GM23338 (cell line): ENCODE measurements around the gene CCDC152. TPM values are rescaled to one million over a fixed set of nuclear protein-coding genes. Genes with fewer than 3 reads are reported as not detected.

ENCODE experiments used
- ATAC-seq: fragments of 200-7000 bp; cut with Tn5 transposase; 3 replicates; pipeline ENCODE4 v1.9.1; 2020
- DNase-seq: peaks from one replicate; pipeline ENCODE4 v3.0.0-alpha.2; 2015; ENCODE audit warnings: low spot score
- H2AFZ ChIP-seq: fragments of 200-600 bp; sonication (generic); 2 replicates; pipeline ENCODE4 v1.8.0; 2016; ENCODE audit warnings: antibody characterized with exemption, mild to moderate bottlenecking, moderate library complexity
- H3F3A ChIP-seq: fragments of 200-600 bp; sonication (generic); replicated peaks from 2 replicates; pipeline ENCODE4 v1.8.0; 2017; ENCODE audit warnings: antibody characterized with exemption, mixed run types, low read depth
- H3K27ac ChIP-seq: fragments of 200-600 bp; sonication (generic); 2 replicates; pipeline ENCODE4 v1.6.1; 2016; ENCODE audit warnings: low read depth
- H3K27me3 ChIP-seq: fragments of 200-600 bp; sonication (generic); 2 replicates; pipeline ENCODE4 v1.8.0; 2016; ENCODE audit warnings: mild to moderate bottlenecking, mixed run types, moderate library complexity; ENCODE audit not compliant: insufficient read depth
- H3K36me3 ChIP-seq: fragments of 200-600 bp; sonication (generic); 2 replicates; pipeline ENCODE4 v1.8.0; 2016; ENCODE audit warnings: mild to moderate bottlenecking; ENCODE audit not compliant: insufficient read depth
- H3K4me1 ChIP-seq: fragments of 200-600 bp; sonication (generic); 2 replicates; pipeline ENCODE4 v1.8.0; 2016; ENCODE audit warnings: mild to moderate bottlenecking, moderate library complexity; ENCODE audit not compliant: insufficient read depth
- H3K4me2 ChIP-seq: fragments of 200-600 bp; sonication (generic); 2 replicates; pipeline ENCODE4 v1.7.1; 2017; ENCODE audit warnings: mixed run types
- H3K4me3 ChIP-seq: fragments of 200-600 bp; sonication (generic); 2 replicates; pipeline ENCODE4 v1.6.1; 2016; ENCODE audit warnings: mixed run types
- H3K79me2 ChIP-seq: fragments of 200-600 bp; sonication (generic); replicated peaks from 2 replicates; pipeline ENCODE4 v1.8.0; 2017; ENCODE audit warnings: mild to moderate bottlenecking; ENCODE audit not compliant: insufficient read depth
- H3K9me2 ChIP-seq: fragments of 200-600 bp; sonication (generic); 2 replicates; pipeline ENCODE4 v1.8.0; 2017; ENCODE audit not compliant: insufficient read depth
- H4K20me1 ChIP-seq: fragments of 200-600 bp; sonication (generic); replicated peaks from 2 replicates; pipeline ENCODE4 v1.8.0; 2017; ENCODE audit warnings: mild to moderate bottlenecking; ENCODE audit not compliant: insufficient read depth
- H3K27ac Mint-ChIP-seq: 2 replicates; pipeline ENCODE4 v1.8.0; 2020; ENCODE audit warnings: inconsistent platforms, mild to moderate bottlenecking, moderate library complexity, mixed read lengths
- H3K27me3 Mint-ChIP-seq: 3 replicates; pipeline ENCODE4 v1.8.0; 2022; ENCODE audit warnings: low read depth, mild to moderate bottlenecking, moderate library complexity, mixed read lengths, inconsistent platforms; ENCODE audit not compliant: insufficient read depth, poor library complexity
- H3K36me3 Mint-ChIP-seq: 3 replicates; pipeline ENCODE4 v1.8.0; 2021; ENCODE audit warnings: low read depth, mild to moderate bottlenecking, inconsistent platforms, moderate library complexity, mixed read lengths
- H3K4me1 Mint-ChIP-seq: 3 replicates; pipeline ENCODE4 v1.8.0; 2020; ENCODE audit warnings: mild to moderate bottlenecking, inconsistent platforms, mixed read lengths
- H3K4me3 Mint-ChIP-seq: 3 replicates; pipeline ENCODE4 v1.8.0; 2021; ENCODE audit warnings: moderate library complexity, mild to moderate bottlenecking, inconsistent platforms, mixed read lengths
- H3K9me3 Mint-ChIP-seq: 3 replicates; pipeline ENCODE4 v1.8.0; 2020; ENCODE audit warnings: moderate library complexity, mild to moderate bottlenecking, inconsistent platforms, mixed read lengths
- CREB1 ChIP-seq: fragments of 250-450 bp; sonication (Bioruptor Pico); IDR thresholded peaks from 2 replicates; pipeline ENCODE4 v1.5.0; 2020; ENCODE audit warnings: low read depth, mild to moderate bottlenecking, moderate library complexity
- EZH2 ChIP-seq: fragments of 200-600 bp; sonication (generic); IDR thresholded peaks from one replicate; pipeline ENCODE4 v1.8.0; 2017; ENCODE audit warnings: antibody characterized with exemption, mild to moderate bottlenecking, low read depth; ENCODE audit not compliant: unreplicated experiment
- EZH2phosphoT487 ChIP-seq: fragments of 200-600 bp; sonication (generic); IDR thresholded peaks from one replicate; pipeline ENCODE4 v1.8.1; 2018; ENCODE audit warnings: antibody characterized with exemption; ENCODE audit not compliant: unreplicated experiment
- JUNB ChIP-seq: IDR thresholded peaks from one replicate; pipeline ENCODE4 v1.6.1; 2016; ENCODE audit warnings: antibody characterized with exemption; ENCODE audit not compliant: unreplicated experiment
- NANOG ChIP-seq: IDR thresholded peaks from 2 replicates; pipeline ENCODE4 v1.6.1; 2016; ENCODE audit warnings: antibody characterized with exemption, borderline replicate concordance
- POLR2AphosphoS5 ChIP-seq: IDR thresholded peaks from 2 replicates; pipeline ENCODE4 v1.6.1; 2016; ENCODE audit warnings: antibody characterized with exemption, low read depth
- STAT1 ChIP-seq: IDR thresholded peaks from one replicate; pipeline ENCODE4 v1.6.1; 2016; ENCODE audit warnings: antibody characterized with exemption; ENCODE audit not compliant: unreplicated experiment
- ZNF114 ChIP-seq: fragments of 250-450 bp; sonication (Bioruptor Pico); IDR thresholded peaks from 2 replicates; pipeline ENCODE4 v1.5.0; 2020; ENCODE audit warnings: mild to moderate bottlenecking, moderate library complexity
- ZNF331 ChIP-seq: fragments of 250-450 bp; sonication (Bioruptor Pico); IDR thresholded peaks from 2 replicates; pipeline ENCODE4 v1.5.0; 2020; ENCODE audit warnings: low read depth, mild to moderate bottlenecking, moderate library complexity
- polyA plus RNA-seq: library from polyadenylated mRNA; unstranded; fragments of >200 nt; fragmentation: Nextera tagmentation; extraction: Ambion mirVana; gene quantifications from 2 replicates; pipeline ENCODE4 v1.2.1, GENCODE V29; 2016
- total RNA-seq: library from RNA; depleted of rRNA; stranded (reverse); fragments of >200 nt; shearing (Covaris generic); gene quantifications from 2 replicates; pipeline ENCODE4 v1.2.3, GENCODE V29; 2014
- TF ChIP-seq, protein P1 (sequence below), 2 experiments: fragments of 200-600 bp in 1 of 2; sonication (generic) in 1 of 2; conservative IDR thresholded peaks; 2 replicates each; pipeline versions ENCODE4 v1.5.1 to v1.6.1; 2016 to 2017; ENCODE audit warnings: antibody characterized with exemption in 2 of 2, low read depth in 2 of 2, mild to moderate bottlenecking in 2 of 2, moderate library complexity in 1 of 2
- TF ChIP-seq, protein P2 (sequence below): IDR thresholded peaks from 2 replicates; pipeline ENCODE4 v1.6.1; 2016; ENCODE audit warnings: antibody characterized with exemption
- TF ChIP-seq, protein P3 (sequence below): fragments of 250-450 bp; sonication (Bioruptor Pico); IDR thresholded peaks from 2 replicates; pipeline ENCODE4 v1.5.0; 2020; ENCODE audit warnings: mild to moderate bottlenecking, moderate library complexity

The CCDC152 gene
- total and polyA plus RNA-seq, 2 experiments from 2014 or later: 16.2 to 75.9 TPM

DNA sequence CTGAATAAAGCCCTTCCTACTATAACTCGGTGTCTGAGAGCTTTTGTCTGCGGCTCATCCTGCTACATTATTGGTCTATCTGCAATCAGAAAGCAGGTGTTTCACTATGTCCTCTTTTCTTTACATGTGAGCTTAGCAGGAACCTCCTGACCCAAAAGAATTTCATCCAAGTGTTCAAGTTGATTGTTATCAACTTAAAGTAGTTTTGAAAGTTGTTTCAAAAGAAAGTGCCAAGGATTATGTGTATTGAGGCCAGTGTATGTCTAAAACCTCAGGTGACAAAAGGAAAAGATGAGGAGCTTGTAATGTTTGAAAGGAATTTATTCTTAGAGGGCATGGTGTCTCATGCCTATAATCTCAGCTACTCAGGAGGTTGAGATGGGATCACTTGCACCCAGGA, 63.1 kb downstream of the CCDC152 start:
- Histone ChIP-seq H3K27me3 (no peaks in the 10 kb centered on the region), H2AFZ (no peak overlapping the region), H3K4me1 (peaks cover 5% of the 10 kb centered on the region), H3K36me3 (no peaks in the 10 kb centered on the region), H3K4me3 (no peak overlapping the region), H3K4me2 (no peak overlapping the region), H3F3A (no peaks in the 10 kb centered on the region), H3K79me2 (no peaks in the 10 kb centered on the region), H4K20me1 (no peaks in the 10 kb centered on the region), H3K9me2 (no peaks in the 10 kb centered on the region), H3K27ac (no peak overlapping the region)
- ATAC-seq (no peak), DNase-seq (no peak)
- no peak overlapping the region for H3K4me3 Mint-ChIP-seq
- TF ChIP-seq POLR2AphosphoS5: no peak
- TF ChIP-seq ZNF114 (CRISPR knock-in tag): no peak
- TF ChIP-seq, protein P1, sequence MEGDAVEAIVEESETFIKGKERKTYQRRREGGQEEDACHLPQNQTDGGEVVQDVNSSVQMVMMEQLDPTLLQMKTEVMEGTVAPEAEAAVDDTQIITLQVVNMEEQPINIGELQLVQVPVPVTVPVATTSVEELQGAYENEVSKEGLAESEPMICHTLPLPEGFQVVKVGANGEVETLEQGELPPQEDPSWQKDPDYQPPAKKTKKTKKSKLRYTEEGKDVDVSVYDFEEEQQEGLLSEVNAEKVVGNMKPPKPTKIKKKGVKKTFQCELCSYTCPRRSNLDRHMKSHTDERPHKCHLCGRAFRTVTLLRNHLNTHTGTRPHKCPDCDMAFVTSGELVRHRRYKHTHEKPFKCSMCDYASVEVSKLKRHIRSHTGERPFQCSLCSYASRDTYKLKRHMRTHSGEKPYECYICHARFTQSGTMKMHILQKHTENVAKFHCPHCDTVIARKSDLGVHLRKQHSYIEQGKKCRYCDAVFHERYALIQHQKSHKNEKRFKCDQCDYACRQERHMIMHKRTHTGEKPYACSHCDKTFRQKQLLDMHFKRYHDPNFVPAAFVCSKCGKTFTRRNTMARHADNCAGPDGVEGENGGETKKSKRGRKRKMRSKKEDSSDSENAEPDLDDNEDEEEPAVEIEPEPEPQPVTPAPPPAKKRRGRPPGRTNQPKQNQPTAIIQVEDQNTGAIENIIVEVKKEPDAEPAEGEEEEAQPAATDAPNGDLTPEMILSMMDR (conservative IDR thresholded peaks at IDR 0.05; ENCODE audit: low read depth in 2 of 2): no peak
- H3K4me1 Mint-ChIP-seq: peaks cover 15% of the 10 kb centered on the region
- no peaks in the 10 kb centered on the region for H3K36me3 Mint-ChIP-seq
- no peaks in the 10 kb centered on the region for H3K9me3 Mint-ChIP-seq
- no peaks in the 10 kb centered on the region for H3K27me3 Mint-ChIP-seq
- no peak overlapping the region for H3K27ac Mint-ChIP-seq

DNA sequence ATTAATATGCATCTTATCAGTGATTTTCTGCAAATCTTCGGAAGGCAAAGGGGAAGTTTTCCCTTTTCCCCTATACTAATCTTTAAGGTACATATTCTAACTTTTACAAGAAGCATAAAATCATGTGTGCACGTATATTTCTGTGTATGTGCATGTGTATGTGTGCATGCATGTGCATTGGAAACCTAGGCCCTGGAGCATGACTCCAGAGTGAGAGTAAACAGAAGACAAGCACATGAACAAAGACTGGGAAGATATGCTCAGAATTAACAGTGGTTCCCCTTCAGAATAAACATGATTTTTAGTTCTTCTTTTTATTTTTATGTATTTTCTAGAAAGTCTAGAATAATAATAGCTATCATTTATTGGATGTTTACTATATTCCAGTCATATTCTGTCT, 65.9 kb downstream of the CCDC152 start:
- no peaks in the 10 kb centered on the region for H3K36me3 Mint-ChIP-seq
- no peaks in the 10 kb centered on the region for H3K4me1 ChIP-seq
- no peaks in the 10 kb centered on the region; the same call in 2 of the 3 replicates for H3K4me1 Mint-ChIP-seq
- no peak overlapping the region for H3K27ac ChIP-seq
- no peak overlapping the region for H3K4me3 ChIP-seq
- H3K4me2 ChIP-seq: no peak overlapping the region
- H3K9me2 ChIP-seq: no peaks in the 10 kb centered on the region
- no peak overlapping the region for H3K4me3 Mint-ChIP-seq
- no peak overlapping the region for H2AFZ ChIP-seq
- H3K27me3 Mint-ChIP-seq: peaks cover 2% of the 10 kb centered on the region
- no peaks in the 10 kb centered on the region for H3K36me3 ChIP-seq
- H3K27ac Mint-ChIP-seq: no peak overlapping the region
- ATAC-seq (no peak), DNase-seq (no peak)
- H3K9me3 Mint-ChIP-seq: no peaks in the 10 kb centered on the region
- no peaks in the 10 kb centered on the region for H3F3A ChIP-seq
- H4K20me1 ChIP-seq: no peaks in the 10 kb centered on the region
- H3K27me3 ChIP-seq: no peaks in the 10 kb centered on the region
- H3K79me2 ChIP-seq: no peaks in the 10 kb centered on the region
- TF ChIP-seq EZH2 (no peak), JUNB (no peak), CREB1 (no peak), EZH2phosphoT487 (no peak), NANOG (no peak), ZNF331 (CRISPR knock-in tag) (no peak), STAT1 (no peak), ZNF114 (CRISPR knock-in tag) (no peak)
- TF ChIP-seq, protein P2, sequence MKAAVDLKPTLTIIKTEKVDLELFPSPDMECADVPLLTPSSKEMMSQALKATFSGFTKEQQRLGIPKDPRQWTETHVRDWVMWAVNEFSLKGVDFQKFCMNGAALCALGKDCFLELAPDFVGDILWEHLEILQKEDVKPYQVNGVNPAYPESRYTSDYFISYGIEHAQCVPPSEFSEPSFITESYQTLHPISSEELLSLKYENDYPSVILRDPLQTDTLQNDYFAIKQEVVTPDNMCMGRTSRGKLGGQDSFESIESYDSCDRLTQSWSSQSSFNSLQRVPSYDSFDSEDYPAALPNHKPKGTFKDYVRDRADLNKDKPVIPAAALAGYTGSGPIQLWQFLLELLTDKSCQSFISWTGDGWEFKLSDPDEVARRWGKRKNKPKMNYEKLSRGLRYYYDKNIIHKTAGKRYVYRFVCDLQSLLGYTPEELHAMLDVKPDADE: no peak
- TF ChIP-seq, protein P1 (conservative IDR thresholded peaks at IDR 0.05; ENCODE audit: low read depth in 2 of 2): no peak
- TF ChIP-seq, protein P3, sequence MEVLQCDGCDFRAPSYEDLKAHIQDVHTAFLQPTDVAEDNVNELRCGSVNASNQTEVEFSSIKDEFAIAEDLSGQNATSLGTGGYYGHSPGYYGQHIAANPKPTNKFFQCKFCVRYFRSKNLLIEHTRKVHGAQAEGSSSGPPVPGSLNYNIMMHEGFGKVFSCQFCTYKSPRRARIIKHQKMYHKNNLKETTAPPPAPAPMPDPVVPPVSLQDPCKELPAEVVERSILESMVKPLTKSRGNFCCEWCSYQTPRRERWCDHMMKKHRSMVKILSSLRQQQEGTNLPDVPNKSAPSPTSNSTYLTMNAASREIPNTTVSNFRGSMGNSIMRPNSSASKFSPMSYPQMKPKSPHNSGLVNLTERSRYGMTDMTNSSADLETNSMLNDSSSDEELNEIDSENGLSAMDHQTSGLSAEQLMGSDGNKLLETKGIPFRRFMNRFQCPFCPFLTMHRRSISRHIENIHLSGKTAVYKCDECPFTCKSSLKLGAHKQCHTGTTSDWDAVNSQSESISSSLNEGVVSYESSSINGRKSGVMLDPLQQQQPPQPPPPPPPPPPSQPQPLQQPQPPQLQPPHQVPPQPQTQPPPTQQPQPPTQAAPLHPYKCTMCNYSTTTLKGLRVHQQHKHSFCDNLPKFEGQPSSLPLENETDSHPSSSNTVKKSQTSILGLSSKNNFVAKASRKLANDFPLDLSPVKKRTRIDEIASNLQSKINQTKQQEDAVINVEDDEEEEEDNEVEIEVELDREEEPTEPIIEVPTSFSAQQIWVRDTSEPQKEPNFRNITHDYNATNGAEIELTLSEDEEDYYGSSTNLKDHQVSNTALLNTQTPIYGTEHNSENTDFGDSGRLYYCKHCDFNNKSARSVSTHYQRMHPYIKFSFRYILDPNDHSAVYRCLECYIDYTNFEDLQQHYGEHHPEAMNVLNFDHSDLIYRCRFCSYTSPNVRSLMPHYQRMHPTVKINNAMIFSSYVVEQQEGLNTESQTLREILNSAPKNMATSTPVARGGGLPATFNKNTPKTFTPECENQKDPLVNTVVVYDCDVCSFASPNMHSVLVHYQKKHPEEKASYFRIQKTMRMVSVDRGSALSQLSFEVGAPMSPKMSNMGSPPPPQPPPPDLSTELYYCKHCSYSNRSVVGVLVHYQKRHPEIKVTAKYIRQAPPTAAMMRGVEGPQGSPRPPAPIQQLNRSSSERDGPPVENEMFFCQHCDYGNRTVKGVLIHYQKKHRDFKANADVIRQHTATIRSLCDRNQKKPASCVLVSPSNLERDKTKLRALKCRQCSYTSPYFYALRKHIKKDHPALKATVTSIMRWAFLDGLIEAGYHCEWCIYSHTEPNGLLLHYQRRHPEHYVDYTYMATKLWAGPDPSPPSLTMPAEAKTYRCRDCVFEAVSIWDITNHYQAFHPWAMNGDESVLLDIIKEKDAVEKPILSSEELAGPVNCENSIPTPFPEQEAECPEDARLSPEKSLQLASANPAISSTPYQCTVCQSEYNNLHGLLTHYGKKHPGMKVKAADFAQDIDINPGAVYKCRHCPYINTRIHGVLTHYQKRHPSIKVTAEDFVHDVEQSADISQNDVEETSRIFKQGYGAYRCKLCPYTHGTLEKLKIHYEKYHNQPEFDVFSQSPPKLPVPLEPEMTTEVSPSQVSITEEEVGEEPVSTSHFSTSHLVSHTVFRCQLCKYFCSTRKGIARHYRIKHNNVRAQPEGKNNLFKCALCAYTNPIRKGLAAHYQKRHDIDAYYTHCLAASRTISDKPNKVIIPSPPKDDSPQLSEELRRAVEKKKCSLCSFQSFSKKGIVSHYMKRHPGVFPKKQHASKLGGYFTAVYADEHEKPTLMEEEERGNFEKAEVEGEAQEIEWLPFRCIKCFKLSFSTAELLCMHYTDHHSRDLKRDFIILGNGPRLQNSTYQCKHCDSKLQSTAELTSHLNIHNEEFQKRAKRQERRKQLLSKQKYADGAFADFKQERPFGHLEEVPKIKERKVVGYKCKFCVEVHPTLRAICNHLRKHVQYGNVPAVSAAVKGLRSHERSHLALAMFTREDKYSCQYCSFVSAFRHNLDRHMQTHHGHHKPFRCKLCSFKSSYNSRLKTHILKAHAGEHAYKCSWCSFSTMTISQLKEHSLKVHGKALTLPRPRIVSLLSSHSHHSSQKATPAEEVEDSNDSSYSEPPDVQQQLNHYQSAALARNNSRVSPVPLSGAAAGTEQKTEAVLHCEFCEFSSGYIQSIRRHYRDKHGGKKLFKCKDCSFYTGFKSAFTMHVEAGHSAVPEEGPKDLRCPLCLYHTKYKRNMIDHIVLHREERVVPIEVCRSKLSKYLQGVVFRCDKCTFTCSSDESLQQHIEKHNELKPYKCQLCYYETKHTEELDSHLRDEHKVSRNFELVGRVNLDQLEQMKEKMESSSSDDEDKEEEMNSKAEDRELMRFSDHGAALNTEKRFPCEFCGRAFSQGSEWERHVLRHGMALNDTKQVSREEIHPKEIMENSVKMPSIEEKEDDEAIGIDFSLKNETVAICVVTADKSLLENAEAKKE (CRISPR knock-in tag): no peak
